H1 (cell line): ENCODE data around the gene ZNF555. TPM values are rescaled to one million over a fixed set of nuclear protein-coding genes. Genes with fewer than 3 reads are reported as not detected.

Source experiments
- CTCF ChIA-PET: fragments of 300-600 bp; sonication (Branson Sonifier 250); formaldehyde crosslinking; loops from one replicate; lab custom pipeline; 2021; ENCODE audit not compliant: partially characterized antibody; lab: Charles Lee
- POLR2A ChIA-PET: fragments of 300-600 bp; sonication (Branson Sonifier 250); formaldehyde crosslinking; loops from one replicate; lab custom pipeline; 2021; ENCODE audit warnings: inconsistent platforms; ENCODE audit not compliant: partially characterized antibody; lab: Charles Lee
- DNase-seq, 2 experiments: peaks; one replicate each; pipeline versions ENCODE4 v3.0.0 to v3.0.0-alpha.2; 2010 to 2022; ENCODE audit warnings: low spot score in 2 of 2, low read depth in 1 of 2, mixed read lengths in 1 of 2
- FAIRE-seq: peaks from 2 replicates; lab custom pipeline; 2011; peaks lifted over from hg19 to GRCh38; lab: Jason Lieb, UNC
- H2AFZ ChIP-seq: 2 replicates; pipeline ENCODE4 v1.8.1; 2012; ENCODE audit warnings: low read length, inconsistent platforms
- H2AK5ac ChIP-seq: 2 replicates; pipeline ENCODE4 v1.6.1; 2013; ENCODE audit warnings: low read depth, low read length
- H2BK120ac ChIP-seq: replicated peaks from 2 replicates; pipeline ENCODE3; 2013; ENCODE audit warnings: low read depth, low read length, inconsistent platforms
- H2BK12ac ChIP-seq: 2 replicates; pipeline ENCODE4 v1.6.1; 2013; ENCODE audit warnings: low read depth, low read length
- H2BK15ac ChIP-seq: 2 replicates; pipeline ENCODE4 v1.6.1; 2013; ENCODE audit warnings: low read length
- H2BK20ac ChIP-seq: 2 replicates; pipeline ENCODE4 v1.6.1; 2013; ENCODE audit warnings: low read length
- H2BK5ac ChIP-seq: 2 replicates; pipeline ENCODE4 v1.6.1; 2013; ENCODE audit warnings: low read depth, low read length
- H3K14ac ChIP-seq: 2 replicates; pipeline ENCODE4 v1.6.1; 2013; ENCODE audit warnings: inconsistent platforms; ENCODE audit not compliant: insufficient read length
- H3K18ac ChIP-seq: 2 replicates; pipeline ENCODE4 v1.6.1; 2013; ENCODE audit warnings: low read length; ENCODE audit errors: extremely low read depth
- H3K23ac ChIP-seq: 2 replicates; pipeline ENCODE4 v1.6.1; 2013; ENCODE audit warnings: inconsistent platforms; ENCODE audit not compliant: insufficient read length
- H3K23me2 ChIP-seq: 2 replicates; pipeline ENCODE4 v1.6.1; 2013; ENCODE audit warnings: low read depth, low read length
- H3K27ac ChIP-seq: 2 replicates; pipeline ENCODE4 v1.6.1; 2011; ENCODE audit warnings: low read depth, low read length, inconsistent platforms
- H3K27me3 ChIP-seq, 4 experiments: replicated peaks in 1 of 4; 1 replicate in 1 of 4; 2 replicates in 3 of 4; pipeline versions ENCODE4 v1.6.1 to v1.8.1; 2011 to 2013; ENCODE audit warnings: low read length in 3 of 4, mild to moderate bottlenecking in 3 of 4, inconsistent platforms in 2 of 4, mixed read lengths in 2 of 4, moderate library complexity in 1 of 4; ENCODE audit not compliant: control insufficient read depth in 3 of 4, insufficient read depth in 3 of 4; ENCODE audit errors: extremely low read depth in 1 of 4
- H3K36me3 ChIP-seq, 4 experiments: 2 replicates each; pipeline versions ENCODE4 v1.6.1 to v1.8.1; 2011 to 2013; ENCODE audit warnings: mild to moderate bottlenecking in 4 of 4, low read length in 3 of 4, moderate library complexity in 2 of 4, control low read depth in 1 of 4, inconsistent platforms in 1 of 4; ENCODE audit not compliant: insufficient read depth in 4 of 4, control insufficient read depth in 2 of 4
- H3K4ac ChIP-seq: replicated peaks from 2 replicates; pipeline ENCODE3; 2013; ENCODE audit warnings: low read length, low read depth, mixed read lengths, inconsistent platforms; ENCODE audit not compliant: insufficient read length
- H3K4me1 ChIP-seq, 4 experiments: replicated peaks in 1 of 4; 1 replicate in 1 of 4; 2 replicates in 3 of 4; pipeline versions ENCODE4 v1.6.1 to v1.8.1; 2011 to 2013; ENCODE audit warnings: low read length in 3 of 4, inconsistent platforms in 2 of 4, mixed read lengths in 1 of 4; ENCODE audit not compliant: insufficient read depth in 4 of 4, control insufficient read depth in 3 of 4
- H3K4me2 ChIP-seq, 2 experiments: 2 replicates each; pipeline versions ENCODE4 v1.6.1 to v1.8.1; 2011 to 2013; ENCODE audit warnings: low read depth in 2 of 2, low read length in 2 of 2, control low read depth in 1 of 2, inconsistent platforms in 1 of 2, mild to moderate bottlenecking in 1 of 2; ENCODE audit not compliant: insufficient read depth in 1 of 2
- H3K4me3 ChIP-seq, 4 experiments: fragments of 200-600, 300-600 bp in 1 of 4; sonication (generic), shearing (Covaris generic), sonication (Bioruptor Twin) in 1 of 4; 2 replicates each; pipeline versions ENCODE4 v1.5.1 to v1.8.1; 2011 to 2016; ENCODE audit warnings: low read length in 4 of 4, low read depth in 3 of 4, control low read depth in 2 of 4, inconsistent platforms in 2 of 4, mild to moderate bottlenecking in 2 of 4, mixed read lengths in 1 of 4, moderate library complexity in 1 of 4; ENCODE audit not compliant: insufficient read depth in 2 of 4; ENCODE audit errors: extremely low read depth in 1 of 4
- H3K56ac ChIP-seq: replicated peaks from 2 replicates; pipeline ENCODE3; 2013; ENCODE audit warnings: low read depth, mild to moderate bottlenecking, mixed read lengths, low read length, inconsistent platforms; ENCODE audit not compliant: insufficient read length
- H3K79me1 ChIP-seq: 2 replicates; pipeline ENCODE4 v1.6.1; 2013; ENCODE audit warnings: low read depth, low read length, control low read depth
- H3K79me2 ChIP-seq, 2 experiments: 2 replicates each; pipeline versions ENCODE4 v1.6.1 to v1.8.1; 2012 to 2013; ENCODE audit warnings: low read length in 2 of 2, mild to moderate bottlenecking in 2 of 2, inconsistent platforms in 1 of 2; ENCODE audit not compliant: insufficient read depth in 2 of 2, control insufficient read depth in 1 of 2
- H3K9ac ChIP-seq, 4 experiments: replicated peaks in 1 of 4; 1 replicate in 1 of 4; 2 replicates in 3 of 4; pipeline versions ENCODE4 v1.6.1 to v1.8.1; 2011 to 2013; ENCODE audit warnings: low read depth in 3 of 4, low read length in 3 of 4, control low read depth in 2 of 4, mild to moderate bottlenecking in 2 of 4, moderate library complexity in 2 of 4, inconsistent platforms in 1 of 4; ENCODE audit errors: extremely low read depth in 1 of 4
- H3K9me3 ChIP-seq, 2 experiments: 2 replicates each; pipeline versions ENCODE4 v1.6.1 to v1.8.1; 2012 to 2013; ENCODE audit warnings: mild to moderate bottlenecking in 2 of 2, moderate library complexity in 2 of 2, control low read depth in 1 of 2, inconsistent platforms in 1 of 2, low read depth in 1 of 2, low read length in 1 of 2, mixed read lengths in 1 of 2; ENCODE audit not compliant: insufficient read depth in 2 of 2
- H4K20me1 ChIP-seq, 2 experiments: replicated peaks in 1 of 2; 2 replicates each; pipeline versions ENCODE3 to v1.8.1; 2011 to 2013; ENCODE audit warnings: inconsistent platforms in 2 of 2, low read length in 2 of 2, mild to moderate bottlenecking in 1 of 2; ENCODE audit not compliant: insufficient read depth in 2 of 2, control insufficient read depth in 1 of 2
- H4K5ac ChIP-seq: 2 replicates; pipeline ENCODE4 v1.6.1; 2013; ENCODE audit warnings: low read length, low read depth, mixed read lengths, inconsistent platforms; ENCODE audit not compliant: insufficient read length
- H4K8ac ChIP-seq: 2 replicates; pipeline ENCODE4 v1.8.0; 2013; ENCODE audit warnings: mild to moderate bottlenecking, moderate library complexity, low read length, inconsistent platforms; ENCODE audit not compliant: insufficient read depth; ENCODE audit errors: extremely low read depth
- H4K91ac ChIP-seq: replicated peaks from 2 replicates; pipeline ENCODE3; 2013; ENCODE audit warnings: low read length, mixed read lengths, inconsistent platforms; ENCODE audit not compliant: insufficient read length
- BACH1 ChIP-seq: IDR thresholded peaks from 2 replicates; pipeline ENCODE4 v1.6.1; 2012; ENCODE audit warnings: low read length, improper control_type of control experiment
- POLR2AphosphoS5 ChIP-seq: IDR thresholded peaks from 2 replicates; pipeline ENCODE4 v1.6.1; 2011; ENCODE audit warnings: low read depth, low read length
- SRF ChIP-seq: IDR thresholded peaks from 2 replicates; pipeline ENCODE4 v1.6.1; 2011; ENCODE audit warnings: mild to moderate bottlenecking, low read depth, low read length, moderate library complexity
- TAF1 ChIP-seq: IDR thresholded peaks from 2 replicates; pipeline ENCODE4 v1.6.1; 2011; ENCODE audit warnings: mild to moderate bottlenecking, low read depth, low read length
- USF2 ChIP-seq: IDR thresholded peaks from 2 replicates; pipeline ENCODE4 v1.6.1; 2011; ENCODE audit warnings: low read length, improper control_type of control experiment
- WGBS, 2 experiments: shearing (Covaris generic) in 1 of 2; methylation state at CpG; one replicate each; pipeline versions ENCODE4 v1.1.6 to v1.1.7; 2013 to 2015; ENCODE audit warnings: low lambda C conversion rate in 2 of 2, mixed read lengths in 2 of 2, inconsistent platforms in 1 of 2, low coverage in 1 of 2, missing lambda C conversion rate in 1 of 2; ENCODE audit not compliant: insufficient replicate concordance in 2 of 2, insufficient coverage in 1 of 2, insufficient read length in 1 of 2; ENCODE audit errors: extremely low coverage in 1 of 2, missing lambda C conversion rate in 1 of 2; 5-methylcytosine and 5-hydroxymethylcytosine counted together
- polyA plus RNA-seq, 7 experiments: library from polyadenylated mRNA; depleted of rRNA in 3 of 7; stranded (reverse) in 5 of 7; unstranded in 2 of 7; fragments of >200 nt in 5 of 7; fragments of 200-250 nt in 2 of 7; gene quantifications; 1 replicate in 5 of 7; 2 replicates in 1 of 7; 4 replicates in 1 of 7; pipeline versions ENCODE4 v1.2.1 to v1.2.3, GENCODE V29; 2011 to 2013; ENCODE audit warnings: missing spikeins in 2 of 7, mixed read lengths in 2 of 7
- total RNA-seq: library from RNA; stranded (reverse); fragmentation: NEBNext Ultra II Directional; extraction: Animal tissue kit (Norgen Biotek cat#: 25700); gene quantifications from 2 replicates; pipeline ENCODE4 v1.2.1, GENCODE V29; 2021

The ZNF555 gene
- total and polyA plus RNA-seq, 2 of the 8 experiments (the other 6 are each of a cell fraction or from before 2014, with no cell fraction given) = 1.6 to 5.7 TPM

DNA sequence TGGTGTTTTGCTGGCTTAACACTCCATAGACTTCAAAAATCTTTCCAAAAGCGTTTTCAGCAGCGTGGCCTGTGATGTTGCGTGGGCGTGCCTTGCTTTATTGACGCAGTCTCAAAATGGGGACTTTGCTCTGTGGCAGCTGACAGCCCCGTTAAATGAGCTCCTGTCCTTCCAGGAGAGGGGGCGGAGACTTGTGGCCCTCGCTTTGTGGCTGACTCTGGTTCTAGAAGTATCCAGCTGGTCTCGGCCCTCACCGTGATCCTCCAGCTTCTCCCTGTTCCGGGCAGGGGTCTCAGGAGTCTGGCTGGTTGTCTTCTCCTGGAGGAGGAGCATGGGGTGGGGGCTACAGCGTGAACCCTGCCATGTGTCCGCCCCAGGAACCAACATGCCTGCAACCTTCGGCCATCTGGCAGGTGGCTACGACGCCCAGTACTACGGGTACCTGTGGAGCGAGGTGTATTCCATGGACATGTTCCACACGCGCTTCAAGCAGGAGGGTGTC lies 30.0 kb upstream of the ZNF555 start:
- no peaks in the 10 kb centered on the region for H3K9me3 ChIP-seq
- 86% methylated on average over 20 of the region's 20 CpGs; no CpG with 5 or more reads in 1 of the 2 experiments for WGBS, 2 experiments
- H3K14ac ChIP-seq = no peak overlapping the region
- no peak overlapping the region for H3K56ac ChIP-seq
- no peak overlapping the region for H3K23ac ChIP-seq
- ChIA-PET POLR2A (interaction anchor here (1.0 to 1.6 kb wide), 3 partner anchors 12 to 30 kb away, joined by 3 to 6 read pairs (median 3); no protein-coding TSS in a partner anchor), CTCF (no interaction called here)
- H3K23me2 ChIP-seq = no peaks in the 10 kb centered on the region
- H2BK20ac ChIP-seq = no peak overlapping the region
- H4K8ac ChIP-seq = no peak overlapping the region
- no peaks in the 10 kb centered on the region for H3K79me1 ChIP-seq
- no peak overlapping the region for H2BK120ac ChIP-seq
- H3K27me3 ChIP-seq = no peaks in the 10 kb centered on the region
- peaks cover 13 to 70% (median 53%) of the 10 kb centered on the region in 4 experiments; a peak in 6 of 8 replicates for H3K36me3 ChIP-seq
- H3K27ac ChIP-seq = no peak overlapping the region
- TF ChIP-seq TAF1 (no peak), USF2 (no peak), POLR2AphosphoS5 (peak; percentile 21; the same call in 1 of the 2 replicates), BACH1 (no peak), SRF (no peak)
- no peak overlapping the region for H2BK5ac ChIP-seq
- H3K18ac ChIP-seq = no peak overlapping the region
- H4K91ac ChIP-seq = no peak overlapping the region
- no peak overlapping the region for H2BK15ac ChIP-seq
- FAIRE-seq (no peak), DNase-seq (no peak)
- no peak overlapping the region for H3K4me2 ChIP-seq
- no peak overlapping the region for H3K9ac ChIP-seq
- no peak overlapping the region for H2BK12ac ChIP-seq
- no peak overlapping the region for H2AFZ ChIP-seq
- no peaks in the 10 kb centered on the region for H3K79me2 ChIP-seq
- no peak overlapping the region for H3K4me3 ChIP-seq
- peaks cover 7 to 17% of the 10 kb centered on the region in 2 experiments for H4K20me1 ChIP-seq
- no peak overlapping the region for H4K5ac ChIP-seq
- no peaks in the 10 kb centered on the region for H3K4me1 ChIP-seq
- no peak overlapping the region for H2AK5ac ChIP-seq
- no peak overlapping the region for H3K4ac ChIP-seq
